PFSK-1 (cell line): ENCODE data around the gene SRGAP3.

Source experiments
- FOXP2 ChIP-seq: optimal IDR thresholded peaks from 2 replicates; pipeline ENCODE3; 2011; ENCODE audit warnings: borderline replicate concordance, control low read depth, inconsistent platforms; ENCODE audit not compliant: insufficient read depth; ENCODE audit errors: extremely low read length, extremely low read depth
- POLR2AphosphoS5 ChIP-seq: IDR thresholded peaks from 2 replicates; pipeline ENCODE4 v1.6.1; 2012; ENCODE audit warnings: low read depth, mild to moderate bottlenecking, control low read depth, low read length, moderate library complexity
- REST ChIP-seq, 2 experiments: IDR thresholded peaks; 2 replicates each; pipeline versions ENCODE4 v1.6.1 to v1.8.0; 2011 to 2012; ENCODE audit warnings: low read depth in 2 of 2, low read length in 2 of 2, control low read depth in 1 of 2, inconsistent platforms in 1 of 2, mild to moderate bottlenecking in 1 of 2, moderate library complexity in 1 of 2; ENCODE audit not compliant: insufficient read depth in 1 of 2
- SIN3A ChIP-seq: IDR thresholded peaks from 2 replicates; pipeline ENCODE4 v1.6.1; 2012; ENCODE audit warnings: mild to moderate bottlenecking, low read length, moderate library complexity, borderline replicate concordance; ENCODE audit not compliant: insufficient read depth
- TAF1 ChIP-seq: IDR thresholded peaks from 2 replicates; pipeline ENCODE4 v1.6.1; 2012; ENCODE audit warnings: low read length, control low read depth, borderline replicate concordance; ENCODE audit not compliant: insufficient read depth

The SRGAP3 gene

GRCh38 chr3:9231937-9232336 lies 17.5 kb downstream of the SRGAP3 start:
- TF ChIP-seq POLR2AphosphoS5 (no peak), FOXP2 (no peak), SIN3A (no peak), REST (IDR thresholded peaks at IDR 0.05; ENCODE audit: insufficient read depth in 1 of 2, low read depth in 2 of 2, low read length in 2 of 2) (no peak), TAF1 (no peak)

GRCh38 chr3:9231471-9231870 lies 18.0 kb downstream of the SRGAP3 start:
- TF ChIP-seq TAF1 (no peak), FOXP2 (no peak), REST (IDR thresholded peaks at IDR 0.05; ENCODE audit: insufficient read depth in 1 of 2, low read depth in 2 of 2, low read length in 2 of 2) (no peak), SIN3A (no peak), POLR2AphosphoS5 (no peak)

GRCh38 chr3:9231006-9231405 lies 18.4 kb downstream of the SRGAP3 start:
- TF ChIP-seq FOXP2: no peak
- TF ChIP-seq SIN3A: no peak
- TF ChIP-seq REST (IDR thresholded peaks at IDR 0.05; ENCODE audit: insufficient read depth in 1 of 2, low read depth in 2 of 2, low read length in 2 of 2): no peak
- no peak for TF ChIP-seq TAF1
- no peak for TF ChIP-seq POLR2AphosphoS5

- TF ChIP-seq REST (IDR thresholded peaks at IDR 0.05; ENCODE audit: insufficient read depth in 1 of 2, low read depth in 2 of 2, low read length in 2 of 2) (no peak), SIN3A (no peak), TAF1 (no peak), FOXP2 (no peak), POLR2AphosphoS5 (no peak)
Observed at GRCh38 chr3:9230596-9230995, 18.9 kb downstream of the SRGAP3 start.

GRCh38 chr3:9229879-9230278 lies 19.6 kb downstream of the SRGAP3 start:
- TF ChIP-seq SIN3A: no peak
- no peak for TF ChIP-seq REST (IDR thresholded peaks at IDR 0.05; ENCODE audit: insufficient read depth in 1 of 2, low read depth in 2 of 2, low read length in 2 of 2)
- TF ChIP-seq TAF1: no peak
- no peak for TF ChIP-seq POLR2AphosphoS5
- TF ChIP-seq FOXP2: no peak
